Measurements from ENCODE around the gene SLC49A3. TPM values are rescaled to one million over a fixed set of nuclear protein-coding genes. Genes with fewer than 3 reads are reported as not detected.
"Not testable (repeated sequence)": the region's sequence is repeated elsewhere in the genome, so short reads cannot be mapped to it uniquely, and the experiment has no call there.

Gene SLC49A3
- total and polyA plus RNA-seq, 2 experiments from 2014 or later = 1.9 to 2.3 TPM

- no peak overlapping the region for H3K27ac ChIP-seq
- no peak overlapping the region for H3K4me3 ChIP-seq
- H3K27me3 ChIP-seq = no peaks in the 10 kb centered on the region
- no peak for DNase-seq (ENCODE audit: low read depth in 1 of 2, low spot score in 1 of 2)
- H3K9me3 ChIP-seq (ENCODE audit: low read depth) = no peaks in the 10 kb centered on the region
- H3K4me1 ChIP-seq (ENCODE audit: low read depth) = peaks cover 5% of the 10 kb centered on the region
- no peaks in the 10 kb centered on the region for H3K36me3 ChIP-seq
- TF ChIP-seq CTCF (IDR thresholded peaks at IDR 0.05; ENCODE audit: low read depth, low read length) = no peak
Measured at GRCh38 chr4:710116-710515, 21.2 kb upstream of the SLC49A3 start.

DNA sequence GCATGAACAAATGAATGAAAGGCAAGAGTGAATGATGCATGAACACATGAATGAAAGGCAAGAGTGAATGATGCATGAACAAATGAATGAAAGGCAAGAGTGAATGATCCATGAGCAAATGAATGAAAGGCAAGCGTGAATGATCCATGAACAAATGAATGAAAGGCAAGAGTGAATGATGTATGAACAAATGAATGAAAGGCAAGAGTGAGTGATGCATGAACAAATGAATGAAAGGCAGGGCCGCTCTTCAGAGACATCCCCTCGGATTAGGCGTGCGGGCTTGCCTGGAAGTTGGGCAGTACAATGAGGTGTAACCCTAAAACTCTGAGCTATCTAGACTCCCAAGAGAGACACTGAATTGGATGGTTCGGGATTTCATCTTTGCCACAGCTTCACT is 20.4 kb upstream of the SLC49A3 start:
- DNase-seq (ENCODE audit: low read depth in 1 of 2, low spot score in 1 of 2) = no peak
- no peak overlapping the region for H3K4me3 ChIP-seq
- no peaks in the 10 kb centered on the region for H3K27me3 ChIP-seq
- H3K36me3 ChIP-seq = no peaks in the 10 kb centered on the region
- H3K9me3 ChIP-seq (ENCODE audit: low read depth) = no peaks in the 10 kb centered on the region
- no peak overlapping the region for H3K27ac ChIP-seq
- peaks cover 5% of the 10 kb centered on the region for H3K4me1 ChIP-seq (ENCODE audit: low read depth)
- no peak for TF ChIP-seq CTCF (IDR thresholded peaks at IDR 0.05; ENCODE audit: low read depth, low read length)

DNA sequence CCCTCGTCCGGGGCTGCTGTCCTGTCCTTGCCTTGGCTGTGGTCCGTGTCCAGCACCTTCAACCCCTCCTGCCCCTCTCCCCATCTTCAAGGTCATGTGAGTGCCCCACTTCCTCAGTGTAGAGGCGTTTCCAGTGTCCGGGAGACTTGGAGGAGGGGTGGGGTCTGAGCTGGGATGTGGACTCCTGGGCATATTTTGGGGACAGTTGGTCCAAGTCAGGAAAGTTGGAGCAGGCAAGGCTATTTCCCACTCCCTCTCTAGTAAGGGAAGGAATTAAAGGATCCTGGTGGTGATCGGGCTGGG is 19.6 kb upstream of the SLC49A3 start:
- no peak for DNase-seq (ENCODE audit: low read depth in 1 of 2, low spot score in 1 of 2)
- Histone ChIP-seq H3K9me3 (ENCODE audit: low read depth) (no peaks in the 10 kb centered on the region), H3K4me1 (ENCODE audit: low read depth) (peaks cover 5% of the 10 kb centered on the region), H3K4me3 (no peak overlapping the region), H3K36me3 (no peaks in the 10 kb centered on the region), H3K27me3 (no peaks in the 10 kb centered on the region), H3K27ac (no peak overlapping the region)
- TF ChIP-seq CTCF (IDR thresholded peaks at IDR 0.05; ENCODE audit: low read depth, low read length) = no peak

- Histone ChIP-seq H3K9me3 (ENCODE audit: low read depth) (no peaks in the 10 kb centered on the region), H3K27ac (no peak overlapping the region), H3K36me3 (no peaks in the 10 kb centered on the region), H3K4me3 (no peak overlapping the region), H3K4me1 (ENCODE audit: low read depth) (peaks cover 5% of the 10 kb centered on the region), H3K27me3 (no peaks in the 10 kb centered on the region)
- TF ChIP-seq CTCF (IDR thresholded peaks at IDR 0.05; ENCODE audit: low read depth, low read length) = no peak
- no peak for DNase-seq (ENCODE audit: low read depth in 1 of 2, low spot score in 1 of 2)
Measured at GRCh38 chr4:707929-708630, 19.1 kb upstream of the SLC49A3 start.

DNA sequence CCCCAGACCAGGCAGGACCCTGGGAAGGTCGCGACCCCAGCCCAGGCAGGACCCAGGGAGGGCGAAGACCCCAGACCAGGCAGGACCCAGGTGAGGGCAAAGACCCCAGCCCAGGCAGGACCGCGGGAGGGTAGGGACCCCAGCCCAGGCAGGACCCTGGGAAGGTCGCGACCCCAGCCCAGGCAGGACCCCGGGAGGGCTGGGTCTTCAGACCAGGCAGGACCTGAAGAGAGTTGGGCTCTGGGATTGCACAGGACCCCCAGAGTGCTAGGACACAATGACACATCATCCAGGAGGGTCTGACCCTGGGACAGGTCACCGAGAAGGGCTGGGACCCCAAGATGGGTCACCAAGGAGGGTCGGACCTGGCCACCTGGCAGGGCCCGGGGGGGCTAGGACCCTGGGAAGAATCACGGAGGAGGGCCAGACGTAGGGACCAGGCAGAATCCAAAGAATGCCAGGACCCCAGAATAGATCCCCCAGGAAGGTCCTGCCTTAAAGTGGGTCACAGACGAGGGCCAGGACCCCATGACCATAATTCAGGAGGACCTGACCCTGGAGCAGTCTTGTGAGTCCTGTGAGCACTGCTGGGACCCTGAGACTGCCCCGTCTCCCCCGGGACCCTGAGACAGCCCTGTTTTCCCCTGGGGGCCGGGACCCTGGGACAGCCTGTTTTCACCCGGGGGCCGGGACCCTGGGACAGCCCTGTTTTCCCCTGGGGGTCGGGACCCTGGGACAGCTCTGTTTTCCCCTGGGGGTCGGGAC is 18.1 kb upstream of the SLC49A3 start:
- H3K9me3 ChIP-seq (ENCODE audit: low read depth) = no peaks in the 10 kb centered on the region
- H3K27me3 ChIP-seq = no peaks in the 10 kb centered on the region
- no peak for DNase-seq (ENCODE audit: low read depth in 1 of 2, low spot score in 1 of 2)
- peak overlapping the region; percentile 94 for H3K4me3 ChIP-seq
- H3K4me1 ChIP-seq (ENCODE audit: low read depth) = peaks cover 5% of the 10 kb centered on the region
- H3K27ac ChIP-seq = no peak overlapping the region
- no peaks in the 10 kb centered on the region for H3K36me3 ChIP-seq
- no peak for TF ChIP-seq CTCF (IDR thresholded peaks at IDR 0.05; ENCODE audit: low read depth, low read length)

DNA sequence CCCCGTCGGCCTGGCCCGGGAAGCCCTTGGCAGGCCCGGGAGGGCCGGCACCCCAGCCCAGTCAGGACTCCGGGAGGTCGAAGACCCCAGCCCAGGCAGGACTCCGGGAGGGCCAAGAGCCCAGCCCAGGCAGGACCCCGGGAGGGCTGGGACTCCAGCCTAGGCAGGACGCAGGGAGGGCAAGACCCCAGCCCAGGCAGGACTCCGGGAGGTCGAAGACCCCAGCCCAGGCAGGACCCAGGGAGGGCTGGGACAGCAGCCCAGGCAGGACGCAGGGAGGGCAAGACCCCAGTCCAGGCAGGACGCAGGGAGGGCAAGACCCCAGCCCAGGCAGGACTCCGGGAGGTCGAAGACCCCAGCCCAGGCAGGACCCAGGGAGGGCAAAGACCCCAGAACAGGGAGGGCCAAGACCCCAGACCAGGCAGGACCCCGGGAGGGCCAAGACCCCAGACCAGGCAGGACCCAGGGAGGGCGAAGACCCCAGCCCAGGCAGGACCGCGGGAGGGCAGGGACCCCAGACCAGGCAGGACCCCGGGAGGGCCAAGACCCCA is 17.2 kb upstream of the SLC49A3 start:
- peak overlapping the region; percentile 86 for H3K27ac ChIP-seq
- not testable (repeated sequence) for H3K9me3 ChIP-seq (ENCODE audit: low read depth); H3K36me3 ChIP-seq; DNase-seq (ENCODE audit: low read depth in 1 of 2, low spot score in 1 of 2); H3K27me3 ChIP-seq; H3K4me1 ChIP-seq (ENCODE audit: low read depth)
- H3K4me3 ChIP-seq = peak overlapping the region; percentile 94
